Psoas muscle (tissue), 8 donors: ENCODE measurements around the gene ARL16. TPM values are rescaled to one million over a fixed set of nuclear protein-coding genes. Genes with fewer than 3 reads are reported as not detected.
A peak's percentile ranks its signal among the peaks of the same experiment; 100 is the strongest.
"Not testable (repeated sequence)": the region's sequence is repeated elsewhere in the genome, so short reads cannot be mapped to it uniquely, and the experiment has no call there.

Experiments used
- ATAC-seq, 4 donors: fragments of 200-7000 bp; cut with Tn5 transposase; one replicate each; pipeline ENCODE4 v1.9.1; 2020; ENCODE audit warnings: moderate library complexity in 3 of 4, mild to moderate bottlenecking in 2 of 4
- DNase-seq, 2 donors: peaks; one replicate each; pipeline ENCODE4 v3.0.0-alpha.2; 2020
- H3K27ac ChIP-seq: fragments of 200-600 bp; one replicate; pipeline ENCODE4 v1.8.0; 2022
- H3K27me3 ChIP-seq, 3 donors: fragments of 200-600 bp in 1 of 3; one replicate each; pipeline versions ENCODE4 v1.6.1 to v1.8.0; 2013 to 2022; ENCODE audit warnings: low read length in 2 of 3, mild to moderate bottlenecking in 2 of 3, moderate library complexity in 1 of 3; ENCODE audit not compliant: insufficient read depth in 3 of 3
- H3K36me3 ChIP-seq, 2 donors: fragments of 200-600 bp in 1 of 2; one replicate each; pipeline versions ENCODE4 v1.6.1 to v1.8.0; 2013 to 2022; ENCODE audit warnings: low read depth in 1 of 2, mild to moderate bottlenecking in 1 of 2, moderate library complexity in 1 of 2; ENCODE audit not compliant: insufficient read depth in 1 of 2
- H3K4me1 ChIP-seq: fragments of 200-600 bp; one replicate; pipeline ENCODE4 v1.8.0; 2022
- H3K4me3 ChIP-seq: fragments of 200-600 bp; one replicate; pipeline ENCODE4 v1.8.0; 2022; ENCODE audit warnings: mild to moderate bottlenecking
- H3K9me3 ChIP-seq: fragments of 200-600 bp; one replicate; pipeline ENCODE4 v1.8.0; 2022
- WGBS, 3 donors: extraction: QIAGEN DNeasy Blood & Tissue Kit; methylation state at CpG; one replicate each; pipeline versions ENCODE4 v1.1.6 to v1.1.7; 2013; 5-methylcytosine and 5-hydroxymethylcytosine counted together
- intact Hi-C, 2 donors: fragments of 100-400 bp; cut with DNase I; formaldehyde crosslinking; loops; one replicate each; pipeline versions ENCODE4 v1.11.0 to v1.14.2; 2022
- polyA plus RNA-seq, 3 donors: library from polyadenylated mRNA; stranded (reverse); fragments of 200-250 nt; gene quantifications; one replicate each; pipeline ENCODE4 v1.2.3, GENCODE V29; 2013
- total RNA-seq, 4 donors: library from RNA; stranded (reverse); fragmentation: NEBNext Ultra II Directional in 2 of 4; extraction: Animal tissue kit (Norgen Biotek cat#: 25700) in 2 of 4; gene quantifications; one replicate each; pipeline versions ENCODE4 v1.2.1 to v1.2.4, GENCODE V29; 2021 to 2023
- TF ChIP-seq, protein P1 (sequence below): fragments of 200-600 bp; IDR thresholded peaks from one replicate; pipeline ENCODE4 v1.8.0; 2022; ENCODE audit warnings: antibody characterized with exemption
- donor health status: healthy with polysubstance abuse.
- donor health status: DM: no; HTN: no; CAD: no; lungs with moderate emphysema.
- donor health status: Bipolar disorder and iron deficiency.
- donor health status: healthy.
- donor health status: DM: yes; HTN: yes; CAD: no.
- donor health status: DM: no; HTN: no; CAD: no.
- donor health status: DM: no; HTN: no; CAD: no.
- donor health status: DM: yes; HTN: yes; CAD: no.

ARL16 gene
- total and polyA plus RNA-seq, 7 donors = 7.8 to 29.3 (median 15.6) TPM

DNA sequence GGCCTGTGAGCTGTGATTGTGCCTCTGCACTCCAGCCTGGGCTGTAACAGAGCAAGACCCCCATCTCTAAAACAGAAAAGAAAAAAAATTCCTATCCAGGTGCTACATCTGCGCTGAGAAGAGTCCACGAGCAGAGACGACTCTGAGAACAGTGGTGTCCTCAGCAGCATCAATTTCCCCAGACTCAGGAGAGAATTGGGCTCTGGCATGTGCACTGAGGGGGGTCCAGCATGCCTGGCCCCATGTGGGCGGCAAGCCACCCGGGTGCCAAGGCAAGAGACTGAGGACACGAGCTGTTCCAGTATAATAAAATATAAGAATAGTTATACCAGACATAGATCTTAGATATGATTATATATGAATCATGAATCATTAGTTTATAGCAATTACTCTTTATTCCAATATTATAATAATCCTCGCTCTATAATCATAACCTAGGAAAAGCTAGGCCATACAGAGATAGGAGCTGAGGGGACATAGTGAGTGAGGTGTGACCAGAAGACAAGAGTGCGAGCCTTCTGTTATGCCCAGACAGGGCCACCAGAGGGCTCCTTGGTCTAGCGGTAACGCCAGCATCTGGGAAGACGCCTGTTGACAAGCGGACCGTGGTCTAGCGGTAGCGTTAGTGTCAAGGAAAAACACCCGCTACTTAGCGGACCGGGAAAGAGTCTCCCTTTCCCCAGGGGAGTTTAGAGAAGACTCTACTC is 7.9 kb downstream of the ARL16 start:
- not testable (repeated sequence) for H3K4me1 ChIP-seq
- peak in 1 of 4 donors; percentile 46 for ATAC-seq
- WGBS, 3 donors = 36 to 46% (median 43%) methylated on average over 18 of the region's 18 CpGs

DNA sequence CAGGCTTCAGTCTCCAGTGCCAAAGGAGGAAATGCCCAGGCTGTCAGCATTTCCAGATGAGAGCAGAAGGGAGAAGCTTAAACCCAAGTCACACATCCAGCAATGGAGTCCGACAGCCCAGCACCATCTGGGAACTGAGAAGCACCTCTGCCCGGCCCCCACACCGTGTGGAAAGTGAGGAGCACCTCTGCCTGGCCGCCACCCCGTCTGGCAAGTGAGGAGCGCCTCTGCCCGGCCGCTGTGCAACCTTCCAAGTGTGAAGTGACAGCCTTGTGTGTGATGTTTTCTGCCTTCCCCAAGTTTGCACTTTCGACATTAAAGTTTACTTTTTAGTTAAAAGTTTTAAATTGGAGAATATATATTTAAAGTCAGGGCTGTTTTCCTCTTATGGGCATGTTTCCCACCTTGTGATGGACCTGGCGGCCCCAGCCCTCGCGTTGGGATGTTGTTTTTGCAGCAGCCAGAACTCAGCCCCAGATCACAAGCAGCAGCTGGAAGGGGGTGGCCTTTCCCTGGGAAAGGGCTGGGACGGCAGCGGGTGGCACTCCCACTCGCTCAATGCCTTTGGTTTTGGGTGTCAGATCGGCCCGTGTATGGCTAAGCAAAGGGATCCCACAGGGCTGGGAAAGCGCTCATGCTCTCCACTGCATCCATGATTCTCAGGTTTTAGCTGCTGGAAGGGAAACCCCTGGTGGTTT is 9.9 kb downstream of the ARL16 start:
- Histone ChIP-seq H3K27me3 (no peaks in the 10 kb centered on the region), H3K27ac (no peak overlapping the region), H3K36me3 (peaks cover 0 to 54% of the 10 kb centered on the region in 2 donors), H3K4me3 (no peak overlapping the region), H3K9me3 (no peaks in the 10 kb centered on the region), H3K4me1 (no peaks in the 10 kb centered on the region)
- ATAC-seq (no peak), DNase-seq (no peak)
- TF ChIP-seq, protein P1, sequence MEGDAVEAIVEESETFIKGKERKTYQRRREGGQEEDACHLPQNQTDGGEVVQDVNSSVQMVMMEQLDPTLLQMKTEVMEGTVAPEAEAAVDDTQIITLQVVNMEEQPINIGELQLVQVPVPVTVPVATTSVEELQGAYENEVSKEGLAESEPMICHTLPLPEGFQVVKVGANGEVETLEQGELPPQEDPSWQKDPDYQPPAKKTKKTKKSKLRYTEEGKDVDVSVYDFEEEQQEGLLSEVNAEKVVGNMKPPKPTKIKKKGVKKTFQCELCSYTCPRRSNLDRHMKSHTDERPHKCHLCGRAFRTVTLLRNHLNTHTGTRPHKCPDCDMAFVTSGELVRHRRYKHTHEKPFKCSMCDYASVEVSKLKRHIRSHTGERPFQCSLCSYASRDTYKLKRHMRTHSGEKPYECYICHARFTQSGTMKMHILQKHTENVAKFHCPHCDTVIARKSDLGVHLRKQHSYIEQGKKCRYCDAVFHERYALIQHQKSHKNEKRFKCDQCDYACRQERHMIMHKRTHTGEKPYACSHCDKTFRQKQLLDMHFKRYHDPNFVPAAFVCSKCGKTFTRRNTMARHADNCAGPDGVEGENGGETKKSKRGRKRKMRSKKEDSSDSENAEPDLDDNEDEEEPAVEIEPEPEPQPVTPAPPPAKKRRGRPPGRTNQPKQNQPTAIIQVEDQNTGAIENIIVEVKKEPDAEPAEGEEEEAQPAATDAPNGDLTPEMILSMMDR = no peak
- intact Hi-C loops = no loop called here
- 74 to 81% (median 79%) methylated on average over 18 of the region's 18 CpGs for WGBS, 3 donors

More for the DNA sequence above, 7.9 kb downstream of the ARL16 start:
- DNase-seq = peak in 1 of 2 donors; percentile 66
- H3K4me3 ChIP-seq, H3K27ac ChIP-seq, intact Hi-C loops, H3K27me3 ChIP-seq, H3K9me3 ChIP-seq: not testable (repeated sequence)
- H3K36me3 ChIP-seq = peaks cover 0 to 34% of the 10 kb centered on the region in 2 donors
- TF ChIP-seq, protein P1 = peak; percentile 60

DNA sequence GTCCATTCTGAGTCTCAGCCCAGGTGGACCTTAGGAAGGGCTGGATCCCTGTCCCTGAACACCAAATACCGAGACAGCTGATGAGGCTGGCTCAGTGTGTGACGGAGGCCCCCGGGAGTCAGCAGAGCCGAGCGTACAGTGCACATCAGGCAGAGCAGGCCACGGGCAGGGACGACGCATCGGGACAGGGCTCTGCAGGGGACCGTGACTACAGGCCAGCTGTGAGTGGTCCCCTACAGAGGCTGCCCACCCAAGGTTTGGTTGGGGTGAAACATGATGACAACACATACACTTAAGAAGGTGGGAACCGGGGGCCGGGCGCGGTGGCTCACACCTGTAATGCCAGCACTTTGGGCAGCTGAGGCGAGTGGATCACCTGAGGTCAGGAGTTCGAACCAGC is 10.6 kb downstream of the ARL16 start:
- no peak overlapping the region for H3K27ac ChIP-seq
- H3K4me3 ChIP-seq = no peak overlapping the region
- DNase-seq = no peak
- H3K9me3 ChIP-seq = no peaks in the 10 kb centered on the region
- WGBS, 3 donors = 71 to 87% (median 81%) methylated on average over 16 of the region's 16 CpGs
- intact Hi-C loops = no loop called here
- ATAC-seq = no peak
- H3K27me3 ChIP-seq = no peaks in the 10 kb centered on the region
- TF ChIP-seq, protein P1 = no peak
- no peaks in the 10 kb centered on the region for H3K4me1 ChIP-seq
- peaks cover 0 to 59% of the 10 kb centered on the region in 2 donors for H3K36me3 ChIP-seq

DNA sequence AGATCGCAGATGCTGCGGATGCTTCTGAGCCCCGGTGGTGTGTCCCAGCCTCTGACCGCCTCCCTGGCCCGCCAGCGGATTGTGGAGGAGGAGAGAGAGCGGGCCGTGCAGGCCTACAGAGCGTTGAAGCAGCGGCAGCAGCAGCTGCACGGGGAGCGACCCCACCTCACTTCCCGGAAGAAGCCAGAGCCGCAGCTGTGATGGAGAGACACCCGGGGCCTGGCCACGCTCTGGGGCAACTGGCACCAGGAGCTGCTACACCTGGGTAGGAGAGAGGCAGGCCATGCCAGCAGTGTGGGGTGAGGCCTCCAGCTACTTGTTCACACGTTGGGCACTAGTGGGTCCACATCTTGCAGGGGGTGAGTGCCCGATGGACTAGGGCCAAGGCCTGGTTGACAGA is 11.1 kb downstream of the ARL16 start:
- H3K27me3 ChIP-seq = no peaks in the 10 kb centered on the region
- TF ChIP-seq, protein P1 = no peak
- whole genome bisulfite sequencing, 3 donors = 64 to 70% (median 69%) methylated on average over 18 of the region's 18 CpGs
- no peak overlapping the region for H3K4me3 ChIP-seq
- intact Hi-C loops = no loop called here
- no peaks in the 10 kb centered on the region for H3K9me3 ChIP-seq
- H3K4me1 ChIP-seq = no peaks in the 10 kb centered on the region
- H3K27ac ChIP-seq = no peak overlapping the region
- H3K36me3 ChIP-seq = peaks cover 0 to 59% of the 10 kb centered on the region in 2 donors
- DNase-seq (peak in 1 of 2 donors; percentile 51), ATAC-seq (no peak)
